ENCODE results near the gene QTRT2.

The QTRT2 gene

DNA sequence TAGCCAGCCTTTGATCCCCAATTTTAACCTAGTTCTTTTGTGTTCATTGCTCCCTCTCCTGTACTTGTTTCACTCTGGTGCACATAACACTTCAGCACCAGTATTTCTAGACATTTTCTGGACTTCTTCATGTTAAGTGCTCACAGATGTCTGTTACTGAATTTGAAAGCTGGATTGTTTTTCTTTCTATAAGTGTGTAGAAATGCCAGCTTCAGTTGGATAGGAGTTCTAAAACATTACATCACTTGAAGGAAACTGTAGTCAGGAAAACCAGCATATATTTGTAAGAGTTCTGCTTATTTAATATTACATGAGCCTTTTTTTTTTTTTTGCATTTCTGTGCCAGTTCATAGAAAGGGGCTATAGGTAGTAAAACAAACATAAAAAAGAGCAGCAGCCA lies 21.6 kb downstream of the QTRT2 start:
- DNase-seq (ENCODE audit: low read depth), result no peak

GRCh38 chr3:114079761-114080160 lies 23.2 kb downstream of the QTRT2 start:
- no peak for DNase-seq (ENCODE audit: low read depth)

DNA sequence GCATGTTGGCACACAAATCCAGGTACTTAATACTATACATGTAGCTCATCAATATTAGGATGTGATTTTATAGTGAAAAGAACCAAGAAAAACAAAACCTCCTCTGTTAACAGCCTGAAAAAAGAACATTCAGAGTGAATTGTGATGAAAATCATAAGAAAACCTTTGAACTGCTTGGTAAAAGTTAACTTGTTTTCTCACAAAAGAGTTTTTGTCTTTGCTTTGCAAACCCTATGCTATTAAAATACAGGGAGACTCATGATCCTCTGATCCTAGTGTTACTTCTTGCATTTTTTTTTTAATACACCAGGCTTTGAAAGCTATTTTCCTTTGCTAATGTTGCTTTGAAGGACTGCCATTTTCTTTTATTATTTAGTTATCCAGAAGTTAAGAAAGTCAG lies 23.7 kb downstream of the QTRT2 start:
- no peak for DNase-seq (ENCODE audit: low read depth)

- no peak for DNase-seq (ENCODE audit: low read depth)
Measured at GRCh38 chr3:114081037-114081436, 24.5 kb downstream of the QTRT2 start.

GRCh38 chr3:114083112-114083511 lies 26.6 kb downstream of the QTRT2 start:
- DNase-seq (ENCODE audit: low read depth), result no peak

- no peak for DNase-seq (ENCODE audit: low read depth)
Measured at GRCh38 chr3:114086356-114086755, 29.8 kb downstream of the QTRT2 start.

- no peak for DNase-seq (ENCODE audit: low read depth)
Measured at GRCh38 chr3:114089675-114090074, 33.1 kb downstream of the QTRT2 start.

- no peak for DNase-seq (ENCODE audit: low read depth)
Measured at GRCh38 chr3:114092151-114093015, 35.8 kb downstream of the QTRT2 start.

DNA sequence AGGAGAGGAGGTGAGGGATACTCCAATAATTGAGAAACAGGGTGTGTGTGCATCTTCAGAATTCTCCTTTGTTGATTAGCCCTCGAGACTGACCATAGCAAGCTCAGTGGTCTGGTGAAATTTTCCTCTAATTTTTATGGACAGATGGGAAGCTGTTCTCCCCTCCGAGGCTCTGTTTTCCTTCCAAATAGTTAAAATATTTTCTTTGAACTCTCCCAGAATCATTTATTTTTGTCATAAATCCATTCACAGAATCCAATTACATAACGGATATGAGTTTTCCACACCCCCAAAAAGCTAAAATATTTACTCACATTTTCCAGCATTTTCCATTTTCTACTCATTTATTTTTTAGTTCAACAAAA lies 36.5 kb downstream of the QTRT2 start:
- no peak for DNase-seq (ENCODE audit: low read depth)

DNA sequence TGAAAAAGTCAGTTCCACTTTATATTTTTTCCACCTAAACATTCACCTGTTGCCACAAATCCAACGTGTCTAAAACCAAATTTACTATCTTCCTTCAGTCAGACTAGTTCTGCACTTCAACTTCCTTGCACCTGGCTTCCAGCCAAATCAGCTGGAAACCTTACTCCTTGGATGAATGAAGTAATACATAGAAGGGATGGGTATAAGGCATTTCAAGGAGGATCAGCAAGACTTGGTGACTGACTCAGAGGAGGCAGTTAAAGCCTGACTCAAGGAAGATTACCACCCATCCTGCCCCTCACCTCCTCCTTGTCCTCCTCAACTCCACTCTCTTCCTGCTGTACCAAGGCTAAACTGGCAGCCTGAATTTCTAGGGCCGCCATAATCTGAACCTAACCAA lies 37.1 kb downstream of the QTRT2 start:
- DNase-seq (ENCODE audit: low read depth), result peak; percentile 61

- no peak for DNase-seq (ENCODE audit: low read depth)
Measured at GRCh38 chr3:114095796-114096195, 39.3 kb downstream of the QTRT2 start.

DNA sequence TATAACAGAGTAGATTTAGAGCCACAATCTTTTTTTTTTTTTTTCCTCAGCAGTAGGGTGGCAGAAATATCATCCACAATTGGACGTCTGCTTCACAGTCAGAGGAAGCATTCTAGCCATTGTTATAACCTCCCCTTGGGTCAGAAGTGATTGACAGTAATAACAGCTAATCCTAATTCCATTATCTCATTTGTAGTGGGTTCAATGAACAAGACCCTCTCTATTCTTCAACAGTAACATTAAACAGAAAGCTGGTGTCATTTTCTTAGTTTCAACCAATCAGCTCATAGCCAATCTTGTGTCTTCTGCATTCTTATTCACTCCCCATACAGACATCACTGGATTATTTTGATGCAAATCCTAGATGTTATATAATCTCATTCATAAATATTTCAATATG lies 44.6 kb downstream of the QTRT2 start:
- DNase-seq (ENCODE audit: low read depth), result no peak

DNA sequence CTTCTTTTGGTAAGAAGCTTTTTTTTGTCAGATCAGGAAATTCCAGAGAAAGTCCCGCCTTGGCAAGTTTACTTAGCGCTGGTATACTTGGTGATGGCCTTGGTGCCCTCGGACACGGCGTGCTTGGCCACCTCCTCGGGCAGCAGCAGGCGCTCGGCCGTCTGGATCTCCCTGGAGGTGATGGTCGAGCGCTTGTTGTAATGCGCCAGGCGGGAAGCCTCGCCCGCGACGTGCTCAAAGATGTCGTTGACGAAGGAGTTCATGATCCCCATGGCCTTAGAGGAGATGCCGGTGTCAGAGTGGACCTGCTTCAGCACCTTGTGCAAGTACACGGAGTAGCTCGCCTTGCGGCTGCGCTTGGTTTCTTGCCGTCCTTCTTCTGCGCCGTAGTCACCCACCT lies 46.6 kb downstream of the QTRT2 start:
- DNase-seq (ENCODE audit: low read depth), result no peak

DNA sequence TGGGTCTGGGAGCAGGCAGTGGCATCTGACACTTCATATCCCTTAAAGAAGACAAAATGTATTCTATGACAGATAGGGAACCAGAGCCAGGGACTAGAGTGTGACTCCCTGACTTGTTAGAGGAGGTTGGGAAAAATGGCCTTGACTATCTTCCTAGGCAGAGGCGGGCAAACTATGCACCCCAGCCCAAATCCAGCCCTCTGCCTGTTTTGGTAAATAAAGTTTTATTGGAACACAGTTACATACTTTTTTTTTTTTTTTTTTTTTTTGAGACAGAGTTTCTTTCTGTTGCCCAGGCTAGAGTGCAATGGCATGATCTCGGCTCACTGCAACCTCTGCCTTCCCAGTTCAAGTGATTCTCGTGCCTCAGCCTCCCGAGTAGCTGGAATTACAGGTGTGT lies 47.3 kb downstream of the QTRT2 start:
- no peak for DNase-seq (ENCODE audit: low read depth)

DNA sequence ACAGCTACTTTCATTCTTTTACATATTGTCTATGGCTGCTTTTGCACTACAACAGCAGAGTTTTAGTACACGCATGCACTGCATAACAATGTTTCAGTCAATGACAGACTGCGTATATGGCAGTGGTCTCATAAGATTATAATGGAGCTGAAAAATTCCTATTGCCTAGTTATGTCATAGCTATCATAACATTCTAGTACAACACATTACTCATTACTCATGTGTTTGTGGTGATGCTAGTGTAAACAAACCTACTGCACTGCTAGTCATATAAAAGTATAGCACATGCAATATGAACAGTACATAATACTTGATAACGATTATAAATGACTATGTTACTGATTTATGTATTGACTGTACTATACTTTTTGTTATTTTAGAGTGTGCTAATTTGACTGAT lies 47.9 kb downstream of the QTRT2 start:
- no peak for DNase-seq (ENCODE audit: low read depth)

- no peak for DNase-seq (ENCODE audit: low read depth)
Measured at GRCh38 chr3:114108137-114108536, 51.6 kb downstream of the QTRT2 start.

DNA sequence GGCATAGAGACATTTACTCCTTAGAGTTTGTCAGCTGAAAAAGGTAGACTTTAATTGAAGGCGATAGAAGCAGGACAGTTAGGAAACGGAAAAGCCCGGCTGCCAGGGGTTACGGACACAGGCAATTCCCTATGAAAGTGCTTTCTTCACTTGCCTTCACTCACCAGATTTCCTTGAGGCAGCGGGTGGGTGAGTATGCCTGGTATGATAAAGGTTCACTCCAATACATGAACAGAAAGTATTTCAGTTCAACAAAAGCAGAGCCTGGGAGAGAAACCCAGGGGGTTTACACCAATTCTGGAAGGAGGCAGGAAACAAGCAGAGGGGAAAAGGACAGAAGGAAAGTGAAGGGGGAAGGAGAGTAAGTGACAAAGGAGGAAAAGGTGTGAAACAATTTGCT lies 53.9 kb downstream of the QTRT2 start:
- no peak for DNase-seq (ENCODE audit: low read depth)

- DNase-seq (ENCODE audit: low read depth), result no peak
Measured at GRCh38 chr3:114111060-114111770, 54.7 kb downstream of the QTRT2 start.

DNA sequence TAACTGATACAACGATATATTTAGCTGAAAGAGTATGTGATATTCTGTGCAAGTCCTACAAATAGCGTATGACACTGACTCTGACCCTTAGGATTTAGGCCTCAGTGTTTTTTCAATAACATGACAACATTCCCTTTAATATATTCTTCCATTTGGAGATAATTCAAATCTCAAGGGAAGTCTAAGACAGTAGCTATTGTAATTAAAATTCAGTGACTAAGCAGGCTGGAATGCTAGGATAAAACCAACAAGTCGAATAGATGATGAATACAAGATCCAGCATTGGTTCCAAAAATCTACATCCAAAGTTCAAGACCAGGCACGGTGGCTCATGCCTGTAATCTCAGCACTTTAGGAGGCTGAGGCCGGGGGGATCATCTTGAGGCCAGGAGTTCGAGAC lies 56.2 kb downstream of the QTRT2 start:
- DNase-seq (ENCODE audit: low read depth), result no peak

- no peak for DNase-seq (ENCODE audit: low read depth)
Measured at GRCh38 chr3:114114719-114115118, 58.2 kb downstream of the QTRT2 start.

GRCh38 chr3:114115143-114115542 lies 58.6 kb downstream of the QTRT2 start:
- DNase-seq (ENCODE audit: low read depth), result no peak

GRCh38 chr3:114119776-114120175 lies 63.2 kb downstream of the QTRT2 start:
- no peak for DNase-seq (ENCODE audit: low read depth)

GRCh38 chr3:114120211-114120610 lies 63.7 kb downstream of the QTRT2 start:
- no peak for DNase-seq (ENCODE audit: low read depth)

Data from HS-27A (cell line).